ENCODE data around the gene CHID1.

Gene CHID1

DNA sequence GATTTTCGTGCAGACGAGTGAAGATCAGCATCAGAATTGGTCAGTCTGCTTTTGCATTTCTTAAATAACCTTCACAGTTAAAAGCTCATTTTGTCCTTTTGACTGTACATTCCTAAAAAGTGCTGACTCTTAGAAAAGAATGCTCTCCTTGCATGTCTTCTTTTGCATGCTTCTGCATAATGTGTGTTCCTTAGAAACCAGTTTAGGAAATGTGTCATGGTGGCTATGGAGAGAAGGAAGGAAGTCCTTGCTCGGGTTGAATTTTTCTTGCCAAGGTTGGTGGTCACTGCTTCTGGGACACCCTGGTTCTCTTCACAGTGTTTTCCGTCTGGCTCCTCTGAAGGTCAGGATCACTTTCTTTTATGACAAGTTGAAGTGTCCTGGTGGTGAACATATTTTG, 21.8 kb upstream of the CHID1 start:
- no peak for DNase-seq (ENCODE audit: extremely low read depth, insufficient read length)
- no peaks in the 10 kb centered on the region for H3K36me3 ChIP-seq (ENCODE audit: control insufficient read depth, insufficient read depth, low read length)
- TF ChIP-seq, protein P1, sequence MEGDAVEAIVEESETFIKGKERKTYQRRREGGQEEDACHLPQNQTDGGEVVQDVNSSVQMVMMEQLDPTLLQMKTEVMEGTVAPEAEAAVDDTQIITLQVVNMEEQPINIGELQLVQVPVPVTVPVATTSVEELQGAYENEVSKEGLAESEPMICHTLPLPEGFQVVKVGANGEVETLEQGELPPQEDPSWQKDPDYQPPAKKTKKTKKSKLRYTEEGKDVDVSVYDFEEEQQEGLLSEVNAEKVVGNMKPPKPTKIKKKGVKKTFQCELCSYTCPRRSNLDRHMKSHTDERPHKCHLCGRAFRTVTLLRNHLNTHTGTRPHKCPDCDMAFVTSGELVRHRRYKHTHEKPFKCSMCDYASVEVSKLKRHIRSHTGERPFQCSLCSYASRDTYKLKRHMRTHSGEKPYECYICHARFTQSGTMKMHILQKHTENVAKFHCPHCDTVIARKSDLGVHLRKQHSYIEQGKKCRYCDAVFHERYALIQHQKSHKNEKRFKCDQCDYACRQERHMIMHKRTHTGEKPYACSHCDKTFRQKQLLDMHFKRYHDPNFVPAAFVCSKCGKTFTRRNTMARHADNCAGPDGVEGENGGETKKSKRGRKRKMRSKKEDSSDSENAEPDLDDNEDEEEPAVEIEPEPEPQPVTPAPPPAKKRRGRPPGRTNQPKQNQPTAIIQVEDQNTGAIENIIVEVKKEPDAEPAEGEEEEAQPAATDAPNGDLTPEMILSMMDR (IDR thresholded peaks at IDR 0.05; ENCODE audit: insufficient read depth, low read length, poor library complexity, severe bottlenecking) = no peak
- H3K27me3 ChIP-seq (replicated peaks; ENCODE audit: control insufficient read depth, insufficient read depth, low read length) = no peaks in the 10 kb centered on the region
- H3K4me3 ChIP-seq (replicated peaks; ENCODE audit: low read depth, low read length) = no peak overlapping the region

DNA sequence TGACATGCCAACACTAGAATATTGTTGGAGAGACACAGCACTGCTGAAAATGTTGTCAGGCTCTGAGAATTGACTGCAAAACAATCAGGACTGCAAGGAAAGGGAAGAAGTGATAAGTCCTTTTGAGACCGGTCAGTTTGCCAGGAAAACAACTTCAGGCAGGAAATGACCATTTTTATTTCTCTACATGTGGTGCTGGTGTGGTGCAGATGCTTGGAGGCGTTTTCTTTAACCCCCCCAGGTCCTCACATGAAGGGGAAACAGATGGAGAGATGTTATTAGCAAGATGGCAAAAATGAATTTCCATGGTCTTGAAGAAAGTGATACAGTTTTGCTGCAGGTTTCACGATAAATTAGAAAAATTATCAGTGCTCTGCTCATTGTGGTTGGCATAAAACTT, 20.8 kb upstream of the CHID1 start:
- H3K27me3 ChIP-seq (replicated peaks; ENCODE audit: control insufficient read depth, insufficient read depth, low read length) = no peaks in the 10 kb centered on the region
- DNase-seq (ENCODE audit: extremely low read depth, insufficient read length) = no peak
- no peak overlapping the region for H3K4me3 ChIP-seq (replicated peaks; ENCODE audit: low read depth, low read length)
- H3K36me3 ChIP-seq (ENCODE audit: control insufficient read depth, insufficient read depth, low read length) = no peaks in the 10 kb centered on the region
- TF ChIP-seq, protein P1 (IDR thresholded peaks at IDR 0.05; ENCODE audit: insufficient read depth, low read length, poor library complexity, severe bottlenecking) = no peak

DNA sequence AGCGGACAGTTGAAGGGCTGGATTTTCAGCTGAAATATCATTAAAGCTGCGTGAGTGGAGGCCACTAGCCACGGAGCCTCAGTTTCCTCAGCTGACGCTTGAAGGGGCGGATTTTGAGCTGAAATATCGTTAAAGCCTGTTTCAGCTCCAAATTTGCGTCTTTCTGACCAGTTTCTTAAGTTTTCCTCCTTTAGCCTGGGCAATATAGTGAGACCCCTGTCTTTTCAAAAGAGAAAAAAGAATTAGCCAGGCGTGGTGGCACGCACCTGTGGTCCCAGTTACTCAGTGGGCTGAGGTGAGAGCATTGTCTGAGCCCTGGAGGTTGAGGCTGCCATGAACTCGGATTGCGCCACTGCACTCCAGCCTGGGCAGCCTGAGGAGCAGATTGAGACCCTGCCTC, 18.8 kb upstream of the CHID1 start:
- DNase-seq (ENCODE audit: extremely low read depth, insufficient read length) = no peak
- Histone ChIP-seq H3K27me3 (replicated peaks; ENCODE audit: control insufficient read depth, insufficient read depth, low read length) (no peaks in the 10 kb centered on the region), H3K4me3 (replicated peaks; ENCODE audit: low read depth, low read length) (no peak overlapping the region), H3K36me3 (ENCODE audit: control insufficient read depth, insufficient read depth, low read length) (no peaks in the 10 kb centered on the region)
- TF ChIP-seq, protein P1 (IDR thresholded peaks at IDR 0.05; ENCODE audit: insufficient read depth, low read length, poor library complexity, severe bottlenecking) = no peak

DNA sequence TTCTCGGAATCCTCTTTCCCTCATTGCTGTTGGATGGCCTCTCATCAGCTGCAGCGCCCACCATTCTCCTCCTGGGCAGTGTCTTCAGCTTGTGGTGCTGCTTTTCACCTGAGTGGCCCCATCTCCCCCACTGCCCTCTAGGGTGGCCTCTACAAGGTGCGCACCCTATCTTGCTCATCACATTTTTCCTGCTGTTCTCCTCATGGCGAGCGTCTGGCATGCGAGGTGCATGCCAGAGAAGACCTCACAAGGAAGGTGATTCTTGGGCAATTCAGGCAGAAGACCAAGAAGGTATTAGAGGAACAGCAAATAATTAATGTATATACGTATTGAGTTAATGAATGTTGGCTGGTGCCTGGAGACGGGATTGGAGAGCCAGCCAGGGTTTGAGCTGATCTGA, 18.2 kb upstream of the CHID1 start:
- Histone ChIP-seq H3K27me3 (replicated peaks; ENCODE audit: control insufficient read depth, insufficient read depth, low read length) (no peaks in the 10 kb centered on the region), H3K36me3 (ENCODE audit: control insufficient read depth, insufficient read depth, low read length) (no peaks in the 10 kb centered on the region), H3K4me3 (replicated peaks; ENCODE audit: low read depth, low read length) (no peak overlapping the region)
- DNase-seq (ENCODE audit: extremely low read depth, insufficient read length) = no peak
- TF ChIP-seq, protein P1 (IDR thresholded peaks at IDR 0.05; ENCODE audit: insufficient read depth, low read length, poor library complexity, severe bottlenecking) = no peak

DNA sequence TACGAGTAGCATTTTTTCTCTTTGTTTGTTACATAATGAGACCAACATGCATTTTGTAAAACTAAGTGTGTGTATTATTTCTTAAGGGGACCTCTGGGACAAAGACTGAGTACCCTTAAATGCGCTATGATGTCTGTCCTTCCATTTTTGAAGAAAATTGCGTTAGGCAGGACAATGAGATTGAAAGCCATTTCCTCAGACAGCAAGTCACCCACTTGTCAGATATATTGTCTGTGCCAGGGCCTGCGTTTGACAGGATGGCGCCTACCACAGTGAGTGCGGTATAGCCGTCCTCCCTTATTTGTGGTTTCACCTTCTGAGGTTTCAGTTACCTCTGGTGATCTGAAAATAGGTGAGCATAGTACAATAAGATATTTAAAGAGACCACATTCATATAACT, 17.3 kb upstream of the CHID1 start:
- TF ChIP-seq, protein P1 (IDR thresholded peaks at IDR 0.05; ENCODE audit: insufficient read depth, low read length, poor library complexity, severe bottlenecking) = no peak
- Histone ChIP-seq H3K27me3 (replicated peaks; ENCODE audit: control insufficient read depth, insufficient read depth, low read length) (no peaks in the 10 kb centered on the region), H3K36me3 (ENCODE audit: control insufficient read depth, insufficient read depth, low read length) (no peaks in the 10 kb centered on the region), H3K4me3 (replicated peaks; ENCODE audit: low read depth, low read length) (no peak overlapping the region)
- DNase-seq (ENCODE audit: extremely low read depth, insufficient read length) = no peak

GRCh38 chr11:926341-926916, 15.8 kb upstream of the CHID1 start:
- Histone ChIP-seq H3K4me3 (replicated peaks; ENCODE audit: low read depth, low read length) (peak overlapping the region; percentile 68), H3K36me3 (ENCODE audit: control insufficient read depth, insufficient read depth, low read length) (no peaks in the 10 kb centered on the region), H3K27me3 (replicated peaks; ENCODE audit: control insufficient read depth, insufficient read depth, low read length) (no peaks in the 10 kb centered on the region)
- DNase-seq (ENCODE audit: extremely low read depth, insufficient read length) = no peak
- TF ChIP-seq, protein P1 (IDR thresholded peaks at IDR 0.05; ENCODE audit: insufficient read depth, low read length, poor library complexity, severe bottlenecking) = no peak
